GM19351 (cell line): Measurements from ENCODE around the gene ILK.

Source experiments
- ATAC-seq: cut with Tn5 transposase; IDR thresholded peaks from one replicate; pipeline ENCODE4 v1.9.1; 2021; ENCODE audit warnings: mild to moderate bottlenecking, moderate library complexity; ENCODE audit not compliant: unreplicated experiment

ILK gene

GRCh38 chr11:6572215-6572614 lies 31.4 kb upstream of the ILK start:
- no peak for ATAC-seq

GRCh38 chr11:6574816-6575715 lies 28.5 kb upstream of the ILK start:
- no peak for ATAC-seq

GRCh38 chr11:6576471-6577373 lies 26.9 kb upstream of the ILK start:
- ATAC-seq: no peak

GRCh38 chr11:6578134-6578533 lies 25.4 kb upstream of the ILK start:
- no peak for ATAC-seq

- no peak for ATAC-seq
Measured at GRCh38 chr11:6579681-6580080, 23.9 kb upstream of the ILK start.

- ATAC-seq: no peak
Measured at GRCh38 chr11:6583584-6583983, 20.0 kb upstream of the ILK start.

- no peak for ATAC-seq
Measured at GRCh38 chr11:6584528-6584927, 19.0 kb upstream of the ILK start.

DNA sequence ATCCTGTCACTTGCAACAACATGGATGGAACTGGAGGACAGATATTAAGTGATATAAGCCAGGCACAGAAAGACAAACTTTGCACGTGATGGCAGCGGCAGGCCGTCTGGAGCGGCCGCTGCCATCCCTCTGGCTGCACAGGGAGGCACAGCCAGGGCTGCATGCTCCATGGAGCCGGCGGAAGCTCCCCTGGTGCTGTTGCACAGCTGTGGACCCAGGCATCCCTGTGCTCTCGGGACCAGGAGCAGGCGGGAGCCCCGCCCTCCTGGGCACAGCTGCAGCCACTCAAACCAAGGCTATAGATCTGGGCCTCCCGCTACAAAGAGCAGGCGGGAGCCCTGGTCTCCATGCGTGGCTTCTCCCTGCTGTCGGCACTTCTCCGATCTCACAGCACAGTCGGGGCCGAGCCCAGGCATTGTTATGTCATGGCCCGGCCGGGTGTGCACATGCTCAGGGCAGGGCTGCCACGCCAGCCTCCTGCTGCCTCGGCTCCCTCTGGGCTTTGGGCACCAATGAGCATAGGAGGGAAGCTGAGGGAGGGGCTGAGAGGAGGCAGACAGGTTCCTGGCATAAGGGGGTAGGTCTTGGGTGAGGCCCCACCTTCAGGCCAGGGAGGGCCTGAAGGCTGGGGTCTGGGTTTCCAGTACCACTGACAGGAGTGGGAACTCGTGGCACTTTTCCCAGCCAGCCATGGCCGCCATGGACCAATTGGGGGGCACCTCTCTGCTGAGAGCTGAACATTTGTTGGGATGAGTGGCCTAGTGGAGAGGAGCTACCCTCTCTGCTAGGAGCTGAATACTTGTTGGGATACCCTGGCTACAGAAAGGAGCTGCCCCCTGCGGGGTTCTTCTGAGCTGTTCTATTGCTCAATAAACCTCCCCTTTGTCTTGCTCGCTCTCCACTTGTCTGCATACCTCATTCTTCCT lies 16.9 kb upstream of the ILK start:
- no peak for ATAC-seq

GRCh38 chr11:6587360-6587953 lies 16.1 kb upstream of the ILK start:
- ATAC-seq: no peak

GRCh38 chr11:6588018-6588417 lies 15.6 kb upstream of the ILK start:
- no peak for ATAC-seq

GRCh38 chr11:6594142-6594768 lies 9.3 kb upstream of the ILK start:
- ATAC-seq: no peak

- ATAC-seq: no peak
Measured at GRCh38 chr11:6596239-6596877, 7.2 kb upstream of the ILK start.

DNA sequence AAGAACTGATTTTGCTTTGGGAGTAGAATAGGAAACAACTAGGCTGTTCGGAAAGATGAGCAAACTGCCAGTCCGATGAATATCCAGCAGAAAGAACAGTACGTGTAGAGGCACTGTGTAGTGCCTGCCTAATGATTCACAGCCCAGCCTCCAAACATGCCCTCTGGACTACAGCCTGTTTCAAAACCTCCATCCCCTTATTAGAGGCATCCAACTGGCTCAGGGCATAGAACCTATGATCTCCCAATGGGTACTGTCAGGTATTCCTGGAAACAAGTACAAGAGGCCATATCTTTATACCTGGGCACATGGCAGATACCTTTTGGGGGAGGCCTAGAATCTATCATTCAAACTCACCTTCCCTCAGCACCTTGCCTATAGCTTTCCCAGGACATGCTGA lies 5.0 kb upstream of the ILK start:
- no peak for ATAC-seq

DNA sequence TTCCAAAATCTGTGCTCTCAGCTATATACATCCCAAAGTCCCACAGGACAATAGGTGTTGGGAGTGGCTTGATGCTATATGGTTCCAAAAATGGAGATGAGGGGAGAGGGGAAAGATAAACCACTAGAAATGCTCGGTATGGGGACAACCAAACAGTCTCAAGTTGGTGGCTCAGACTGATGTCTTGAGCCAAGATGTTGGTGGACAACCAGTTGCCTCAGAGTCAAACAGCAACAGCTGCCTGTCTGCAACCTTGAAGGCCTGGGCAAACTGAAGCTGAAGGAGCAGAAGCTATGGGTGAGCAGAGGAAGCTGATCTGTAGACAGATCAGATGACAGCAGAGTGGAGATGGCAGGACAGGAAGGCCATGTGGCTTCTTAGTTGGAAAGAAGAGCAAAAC lies 4.1 kb upstream of the ILK start:
- ATAC-seq: no peak

GRCh38 chr11:6599881-6600390 lies 3.6 kb upstream of the ILK start:
- no peak for ATAC-seq

DNA sequence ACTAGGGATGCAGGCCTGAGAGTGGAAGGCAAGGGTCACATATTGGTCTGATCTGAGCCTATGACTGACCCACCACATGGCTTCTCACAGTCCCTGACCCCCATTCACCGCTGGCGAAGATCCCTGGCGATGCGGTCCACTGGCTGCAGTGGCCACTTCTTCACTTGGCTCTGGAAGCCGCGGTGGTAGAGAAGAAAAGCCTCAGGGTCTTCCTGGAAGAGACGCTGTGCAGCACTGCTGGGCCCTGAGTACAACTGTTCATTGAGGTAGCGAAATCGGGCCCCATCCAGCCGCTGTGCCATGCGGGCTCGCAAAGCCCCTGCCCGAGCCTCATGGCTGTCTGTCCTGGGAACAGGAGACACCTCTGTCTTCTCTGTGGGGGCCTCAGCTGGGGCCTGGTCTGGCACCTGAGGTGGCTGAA lies 2.5 kb upstream of the ILK start:
- ATAC-seq: no peak

GRCh38 chr11:6602096-6602940 lies 1.3 kb upstream of the ILK start:
- no peak for ATAC-seq

DNA sequence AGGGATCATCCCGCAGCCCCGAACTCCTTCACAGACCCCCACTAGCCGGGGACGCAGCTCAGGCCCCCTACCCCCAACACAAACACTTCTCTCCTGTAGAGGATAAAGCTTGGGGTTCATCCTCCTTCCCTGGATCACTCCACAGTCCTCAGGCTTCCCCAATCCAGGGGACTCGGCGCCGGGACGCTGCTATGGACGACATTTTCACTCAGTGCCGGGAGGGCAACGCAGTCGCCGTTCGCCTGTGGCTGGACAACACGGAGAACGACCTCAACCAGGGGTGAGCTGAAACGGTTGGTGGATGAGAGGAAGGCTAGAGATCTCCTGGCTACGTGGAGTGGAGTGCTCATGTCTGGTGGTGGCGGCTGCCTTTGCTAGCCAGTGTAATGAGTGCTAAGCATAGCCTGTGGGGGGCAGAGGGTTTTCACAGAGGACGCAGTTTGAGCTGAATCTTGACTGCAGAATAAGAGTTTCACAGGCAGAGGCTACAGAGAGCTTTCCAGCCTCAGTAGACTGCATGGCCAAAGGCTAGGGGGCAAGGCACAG lies 580 bp downstream of the ILK start:
- ATAC-seq: peak; percentile 53
